Raji (cell line): Measurements from ENCODE around the gene NTF3.

Experiments
- POLR2A ChIP-seq: IDR thresholded peaks from 2 replicates; pipeline ENCODE4 v1.6.1; 2011; ENCODE audit warnings: low read depth, low read length, control low read depth; ENCODE audit not compliant: insufficient read depth

NTF3 gene

GRCh38 chr12:5441497-5442236, 9.8 kb downstream of the NTF3 start:
- no peak for TF ChIP-seq POLR2A

DNA sequence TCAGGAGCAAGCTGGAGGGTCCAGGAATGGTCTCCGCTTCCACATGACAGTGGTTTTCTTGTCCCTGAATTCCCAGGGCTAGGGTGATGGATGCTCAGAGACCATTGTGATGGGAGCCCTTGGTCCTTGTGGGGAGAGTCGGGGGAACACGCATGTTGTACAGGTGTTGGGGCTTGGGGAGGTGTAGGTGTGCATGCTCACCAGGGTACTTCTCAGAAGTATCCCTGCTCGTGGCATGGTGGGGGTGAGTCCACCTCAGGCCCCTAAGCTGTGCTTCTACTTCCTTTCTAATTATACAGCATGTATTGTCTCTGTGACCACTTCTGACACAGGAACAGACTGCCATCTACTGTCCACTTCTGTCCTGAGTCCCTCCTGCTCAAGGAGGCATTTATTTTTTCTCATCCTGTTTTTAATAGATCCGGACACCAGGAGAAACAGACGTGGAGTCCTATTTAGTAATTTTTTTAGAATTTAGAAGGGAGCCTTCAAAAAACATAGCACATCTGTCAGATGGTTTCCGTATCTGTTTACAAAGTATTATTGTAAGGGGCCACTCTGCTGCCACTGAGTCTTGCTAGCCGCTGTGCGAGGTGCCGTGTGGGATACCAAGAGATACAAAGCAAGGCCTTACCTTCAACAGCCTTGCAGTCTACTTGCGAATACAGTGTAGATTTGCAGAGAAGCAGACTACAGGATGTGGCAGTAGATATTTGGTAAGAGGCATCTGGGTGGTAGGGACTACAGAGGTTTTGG, 10.5 kb downstream of the NTF3 start:
- TF ChIP-seq POLR2A, result no peak

- TF ChIP-seq POLR2A, result no peak
Observed at GRCh38 chr12:5444520-5444919, 12.6 kb downstream of the NTF3 start.

DNA sequence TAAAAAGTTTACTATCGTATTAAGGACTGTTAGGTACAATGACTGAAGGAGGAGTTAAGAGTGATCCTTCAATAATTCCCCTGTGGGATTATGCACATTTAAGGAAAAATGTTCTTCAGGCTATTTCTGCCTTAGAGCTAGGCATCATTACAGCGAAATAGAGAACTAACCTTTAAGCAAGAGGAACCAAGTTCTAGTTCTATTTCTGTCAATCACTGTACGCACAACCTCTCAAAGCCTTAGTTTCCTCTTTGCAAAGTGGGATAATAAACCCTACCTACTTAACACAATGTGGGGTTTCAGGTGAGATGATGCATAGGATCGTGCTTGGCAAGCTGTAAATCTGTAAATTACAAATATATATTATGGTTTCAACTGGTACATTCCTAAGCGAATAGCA, 15.4 kb downstream of the NTF3 start:
- TF ChIP-seq POLR2A, result no peak

DNA sequence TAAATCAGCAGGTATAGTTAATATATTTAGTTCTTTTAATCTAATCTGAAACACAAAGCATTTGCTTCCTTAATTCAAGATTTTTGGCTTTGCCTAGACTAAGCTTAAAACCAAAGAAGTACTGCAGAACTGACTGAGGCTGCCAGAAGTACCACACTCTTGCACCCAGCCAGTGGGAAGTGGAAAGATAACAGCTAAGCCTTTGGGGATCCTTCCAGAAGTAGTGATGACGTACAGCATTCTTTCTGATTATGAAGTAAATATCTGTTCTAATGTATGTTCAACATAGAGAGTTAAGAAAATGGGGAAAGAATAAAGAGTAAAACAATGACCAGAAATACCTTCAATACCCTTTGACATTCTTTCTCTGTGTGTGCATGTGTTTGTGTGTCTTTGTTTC, 19.3 kb downstream of the NTF3 start:
- TF ChIP-seq POLR2A, result no peak

- no peak for TF ChIP-seq POLR2A
Observed at GRCh38 chr12:5452569-5452968, 20.7 kb downstream of the NTF3 start.

- TF ChIP-seq POLR2A, result no peak
Observed at GRCh38 chr12:5453466-5453865, 21.6 kb downstream of the NTF3 start.

- TF ChIP-seq POLR2A, result no peak
Observed at GRCh38 chr12:5455045-5455444, 23.1 kb downstream of the NTF3 start.

GRCh38 chr12:5456030-5456429, 24.1 kb downstream of the NTF3 start:
- no peak for TF ChIP-seq POLR2A

DNA sequence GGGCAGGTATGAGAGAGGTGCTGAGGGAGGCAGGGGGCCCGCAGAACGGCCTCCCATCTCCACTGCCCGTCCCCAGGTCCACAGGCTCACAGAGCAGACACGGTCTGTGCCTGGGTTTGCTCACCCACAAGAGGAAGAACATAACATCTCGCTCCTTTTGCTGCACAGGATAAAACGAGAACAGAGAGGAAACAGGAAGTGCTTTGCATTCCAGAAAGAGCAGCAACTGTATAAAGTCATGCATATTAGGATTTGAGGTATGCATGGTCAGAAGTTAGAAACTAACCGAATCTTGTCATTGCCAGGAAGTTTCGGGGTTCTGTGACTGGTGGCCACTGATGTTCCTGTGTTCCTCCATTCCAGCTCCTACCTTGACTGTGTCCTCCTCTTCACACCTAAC, 25.0 kb downstream of the NTF3 start:
- TF ChIP-seq POLR2A, result peak; percentile 50

- no peak for TF ChIP-seq POLR2A
Observed at GRCh38 chr12:5458229-5459050, 26.5 kb downstream of the NTF3 start.

GRCh38 chr12:5459051-5459782, 27.3 kb downstream of the NTF3 start:
- TF ChIP-seq POLR2A, result no peak

GRCh38 chr12:5460817-5461216, 28.9 kb downstream of the NTF3 start:
- no peak for TF ChIP-seq POLR2A

GRCh38 chr12:5461966-5462365, 30.1 kb downstream of the NTF3 start:
- TF ChIP-seq POLR2A, result no peak

DNA sequence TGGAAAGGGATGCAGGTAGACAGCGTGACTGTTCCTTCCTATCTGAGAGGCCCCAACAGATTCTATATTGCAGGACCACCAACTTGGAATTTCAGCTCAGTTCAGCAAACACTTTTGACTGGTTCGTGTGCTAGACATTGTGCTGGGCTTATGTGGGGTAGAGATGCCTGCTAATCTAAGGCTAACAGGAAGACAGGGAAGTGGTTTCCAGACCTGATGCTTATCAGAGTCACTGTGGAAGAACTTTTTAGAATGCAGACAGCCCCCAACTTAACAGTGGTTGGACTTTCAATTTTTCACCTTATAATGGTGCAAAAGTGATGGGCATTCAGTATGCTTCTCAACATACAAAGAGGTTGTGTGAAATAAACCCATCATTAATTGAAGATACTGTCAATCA, 32.2 kb downstream of the NTF3 start:
- TF ChIP-seq POLR2A, result no peak
